CD4-positive, alpha-beta T cell treated with Interleukin-17A for 1 hour (primary cell): ENCODE results near the gene DHRS7B.
"Not testable (repeated sequence)": the region's sequence is repeated elsewhere in the genome, so short reads cannot be mapped to it uniquely, and the experiment has no call there.

Source experiments
- DNase-seq: peaks from one replicate; pipeline ENCODE4 v3.0.0-alpha.2; 2020

The DHRS7B gene

GRCh38 chr17:21126645-21127508 lies at the start of gene DHRS7B:
TSS of gene DHRS7B (plus strand) at chr17:21126964. CDS start at chr17:21126972, 8 bp downstream.
- DNase-seq = peak; percentile 98

- DNase-seq = no peak
These were observed 49.5 kb upstream of the DHRS7B start for GRCh38 chr17:21077281-21077680.

GRCh38 chr17:21078016-21078780 lies 48.6 kb upstream of the DHRS7B start:
- no peak for DNase-seq

- DNase-seq = no peak
These were observed 47.6 kb upstream of the DHRS7B start for GRCh38 chr17:21079196-21079595.

GRCh38 chr17:21082001-21082436 lies 44.7 kb upstream of the DHRS7B start:
- DNase-seq = no peak

GRCh38 chr17:21085280-21085679 lies 41.5 kb upstream of the DHRS7B start:
- DNase-seq = not testable (repeated sequence)

GRCh38 chr17:21085707-21086106 lies 41.1 kb upstream of the DHRS7B start:
- DNase-seq = no peak

- no peak for DNase-seq
These were observed 37.6 kb upstream of the DHRS7B start for GRCh38 chr17:21089145-21089544.

- no peak for DNase-seq
These were observed 36.5 kb upstream of the DHRS7B start for GRCh38 chr17:21089933-21090901.

- DNase-seq = no peak
These were observed 35.7 kb upstream of the DHRS7B start for GRCh38 chr17:21090902-21091618.

- DNase-seq = no peak
These were observed 32.5 kb upstream of the DHRS7B start for GRCh38 chr17:21094298-21094704.

- no peak for DNase-seq
These were observed 31.0 kb upstream of the DHRS7B start for GRCh38 chr17:21095735-21096134.

GRCh38 chr17:21096874-21097273 lies 29.9 kb upstream of the DHRS7B start:
- no peak for DNase-seq

GRCh38 chr17:21098934-21099689 lies 27.7 kb upstream of the DHRS7B start:
- peak; percentile 72 for DNase-seq

- no peak for DNase-seq
These were observed 26.1 kb upstream of the DHRS7B start for GRCh38 chr17:21100636-21101035.

- no peak for DNase-seq
These were observed 22.2 kb upstream of the DHRS7B start for GRCh38 chr17:21104608-21105007.

- no peak for DNase-seq
These were observed 21.5 kb upstream of the DHRS7B start for GRCh38 chr17:21105064-21105894.

GRCh38 chr17:21106316-21106715 lies 20.4 kb upstream of the DHRS7B start:
- no peak for DNase-seq

- DNase-seq = not testable (repeated sequence)
These were observed 19.6 kb upstream of the DHRS7B start for GRCh38 chr17:21107067-21107650.

GRCh38 chr17:21108651-21109050 lies 18.1 kb upstream of the DHRS7B start:
- DNase-seq = no peak
